OCI-LY1 (cell line): ENCODE data around the gene KCTD20.

Source experiments
- H2AFZ ChIP-seq: fragments of 200-600 bp; sonication (generic), shearing (Covaris generic); 2 replicates; pipeline ENCODE4 v1.6.0; 2014; ENCODE audit warnings: antibody characterized with exemption, mild to moderate bottlenecking, low read length
- H3F3A ChIP-seq: fragments of 200-600 bp; sonication (generic), shearing (Covaris generic); 2 replicates; pipeline ENCODE4 v1.6.0; 2014; ENCODE audit warnings: mild to moderate bottlenecking, antibody characterized with exemption, low read length, moderate library complexity; ENCODE audit not compliant: insufficient read depth
- H3K27ac ChIP-seq: fragments of 200-600 bp; sonication (generic); 2 replicates; pipeline ENCODE4 v1.5.1; 2014; ENCODE audit warnings: low read length, mixed run types, mild to moderate bottlenecking, low read depth; ENCODE audit not compliant: poor library complexity, severe bottlenecking
- H3K27me3 ChIP-seq: fragments of 200-600 bp; sonication (generic); 2 replicates; pipeline ENCODE4 v1.6.0; 2014; ENCODE audit warnings: antibody characterized with exemption, mild to moderate bottlenecking, low read length, moderate library complexity; ENCODE audit not compliant: insufficient read depth
- H3K36me3 ChIP-seq: fragments of 200-600 bp; sonication (generic); 2 replicates; pipeline ENCODE4 v1.6.1; 2014; ENCODE audit warnings: mild to moderate bottlenecking, antibody characterized with exemption, low read length, moderate library complexity, mixed read lengths; ENCODE audit not compliant: insufficient read depth
- H3K4me1 ChIP-seq: fragments of 200-600 bp; sonication (generic); 2 replicates; pipeline ENCODE4 v1.5.1; 2014; ENCODE audit warnings: mild to moderate bottlenecking, low read length, moderate library complexity; ENCODE audit not compliant: insufficient read depth, severe bottlenecking
- H3K4me2 ChIP-seq: fragments of 200-600 bp; sonication (generic), shearing (Covaris generic); 2 replicates; pipeline ENCODE4 v1.6.1; 2014; ENCODE audit warnings: low read length
- H3K4me3 ChIP-seq: fragments of 200-600 bp; sonication (generic); 2 replicates; pipeline ENCODE4 v1.5.1; 2014; ENCODE audit warnings: low read length, low read depth, mild to moderate bottlenecking, mixed read lengths; ENCODE audit not compliant: poor library complexity, severe bottlenecking
- H3K79me2 ChIP-seq: fragments of 200-600 bp; shearing (Covaris generic); 2 replicates; pipeline ENCODE4 v1.6.1; 2016; ENCODE audit warnings: mixed run types, low read length, mixed read lengths; ENCODE audit not compliant: insufficient read depth
- H3K9ac ChIP-seq: fragments of 200-600 bp; sonication (generic), shearing (Covaris generic); 2 replicates; pipeline ENCODE4 v1.6.1; 2014; ENCODE audit warnings: mild to moderate bottlenecking, low read length, mixed read lengths
- H3K9me2 ChIP-seq: fragments of 200-600 bp; sonication (generic), shearing (Covaris generic); 2 replicates; pipeline ENCODE4 v1.6.1; 2014; ENCODE audit warnings: low read depth, mild to moderate bottlenecking, low read length, mixed read lengths
- H3K9me3 ChIP-seq: fragments of 200-600 bp; shearing (Covaris generic); 2 replicates; pipeline ENCODE4 v1.6.1; 2014; ENCODE audit warnings: low read length, mixed read lengths
- H4K20me1 ChIP-seq: fragments of 200-600 bp; sonication (generic), shearing (Covaris generic); 2 replicates; pipeline ENCODE4 v1.6.0; 2016; ENCODE audit warnings: mild to moderate bottlenecking, low read length; ENCODE audit not compliant: insufficient read depth
- CTCF ChIP-seq: fragments of 200-600 bp; sonication (generic), shearing (Covaris generic); IDR thresholded peaks from 2 replicates; pipeline ENCODE4 v1.5.1; 2017; ENCODE audit warnings: mild to moderate bottlenecking, antibody characterized with exemption, low read length, moderate library complexity, mixed read lengths
- EZH2 ChIP-seq: fragments of 200-600 bp; sonication (generic), shearing (Covaris generic); IDR thresholded peaks from 2 replicates; pipeline ENCODE4 v1.8.0; 2017; ENCODE audit warnings: borderline replicate concordance, mixed run types, mild to moderate bottlenecking, antibody characterized with exemption, low read length, moderate library complexity, mixed read lengths

The KCTD20 gene

GRCh38 chr6:36455486-36456027 is 12.8 kb downstream of the KCTD20 start:
- Histone ChIP-seq H4K20me1 (no peaks in the 10 kb centered on the region), H3K4me2 (no peak overlapping the region), H3K9me3 (no peaks in the 10 kb centered on the region), H3K79me2 (peaks cover 83% of the 10 kb centered on the region), H3K9me2 (no peaks in the 10 kb centered on the region), H2AFZ (no peak overlapping the region), H3K4me1 (no peaks in the 10 kb centered on the region), H3K36me3 (peaks cover 41% of the 10 kb centered on the region), H3K4me3 (no peak overlapping the region), H3K27me3 (no peaks in the 10 kb centered on the region), H3K9ac (no peak overlapping the region), H3K27ac (no peak overlapping the region), H3F3A (no peaks in the 10 kb centered on the region)
- TF ChIP-seq EZH2 (no peak), CTCF (no peak)

GRCh38 chr6:36459501-36459900 is 16.7 kb downstream of the KCTD20 start:
- Histone ChIP-seq H3K4me2 (no peak overlapping the region), H3K4me1 (no peaks in the 10 kb centered on the region), H3K4me3 (no peak overlapping the region), H3K27ac (no peak overlapping the region), H3K9me3 (no peaks in the 10 kb centered on the region), H3K9me2 (no peaks in the 10 kb centered on the region), H2AFZ (no peak overlapping the region), H3K27me3 (no peaks in the 10 kb centered on the region), H3K9ac (no peak overlapping the region), H3F3A (no peaks in the 10 kb centered on the region), H3K79me2 (peaks cover 86% of the 10 kb centered on the region), H3K36me3 (peaks cover 24% of the 10 kb centered on the region), H4K20me1 (no peaks in the 10 kb centered on the region)
- TF ChIP-seq CTCF (no peak), EZH2 (no peak)

DNA sequence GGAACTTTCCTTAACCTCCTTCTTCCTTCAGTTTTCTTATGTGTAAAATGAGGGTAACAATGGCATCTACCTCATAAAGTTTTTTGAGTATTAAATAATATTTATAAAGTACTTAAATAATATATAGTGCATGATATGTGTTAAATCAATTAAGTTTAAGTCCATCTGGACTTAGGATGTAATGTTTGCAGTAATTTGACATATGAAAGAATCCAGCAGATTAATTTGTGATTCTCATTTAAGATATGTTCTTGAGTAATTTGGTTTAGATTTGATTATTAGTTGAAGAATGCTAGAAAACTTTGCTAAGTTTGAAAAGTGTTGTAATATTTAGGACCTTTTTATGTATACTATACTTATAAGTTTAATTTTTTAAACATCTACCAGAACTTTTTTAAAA is 18.1 kb downstream of the KCTD20 start:
- Histone ChIP-seq H3K79me2 (peaks cover 84% of the 10 kb centered on the region), H3K27ac (no peak overlapping the region), H3K27me3 (no peaks in the 10 kb centered on the region), H3K4me2 (no peak overlapping the region), H3F3A (no peaks in the 10 kb centered on the region), H3K36me3 (peaks cover 18% of the 10 kb centered on the region), H3K4me1 (no peaks in the 10 kb centered on the region), H3K9me3 (no peaks in the 10 kb centered on the region), H4K20me1 (no peaks in the 10 kb centered on the region), H3K9ac (no peak overlapping the region), H3K4me3 (no peak overlapping the region), H2AFZ (no peak overlapping the region), H3K9me2 (no peaks in the 10 kb centered on the region)
- TF ChIP-seq EZH2 = no peak
- TF ChIP-seq CTCF = no peak
